ENCODE data around the gene SPTBN4.
A peak's percentile ranks its signal among the peaks of the same experiment; 100 is the strongest.

Gene SPTBN4

DNA sequence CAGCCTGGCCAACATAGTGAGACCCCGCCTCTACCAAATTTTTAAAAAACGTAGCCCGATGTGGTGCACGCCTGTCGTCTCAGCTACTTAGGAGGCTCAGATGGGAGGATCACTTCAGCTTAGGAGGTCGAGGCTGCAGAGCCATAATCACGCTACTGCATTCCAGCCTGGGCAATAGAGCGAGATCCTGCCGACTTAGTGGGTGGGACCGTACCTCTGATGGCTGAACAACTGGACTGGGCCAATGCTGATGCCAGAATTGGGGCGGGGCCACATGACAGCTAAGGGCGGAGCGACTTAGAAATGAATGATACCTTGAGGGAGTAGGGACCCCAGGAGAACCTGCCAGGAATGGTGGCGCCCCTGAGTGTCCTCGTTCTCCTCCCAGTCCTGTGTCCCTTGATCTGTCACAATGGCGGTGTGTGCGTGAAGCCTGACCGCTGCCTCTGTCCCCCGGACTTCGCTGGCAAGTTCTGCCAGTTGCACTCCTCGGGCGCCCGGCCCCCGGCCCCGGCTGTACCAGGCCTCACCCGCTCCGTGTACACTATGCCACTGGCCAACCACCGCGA is 137.9 kb downstream of the SPTBN4 start:
- H3K27me3 ChIP-seq (replicated peaks; ENCODE audit: control insufficient read depth, insufficient read depth, low read length), result peaks cover 9% of the 10 kb centered on the region
- peaks cover 31% of the 10 kb centered on the region for H3K4me1 ChIP-seq (ENCODE audit: control insufficient read depth, insufficient read depth, low read length)

DNA sequence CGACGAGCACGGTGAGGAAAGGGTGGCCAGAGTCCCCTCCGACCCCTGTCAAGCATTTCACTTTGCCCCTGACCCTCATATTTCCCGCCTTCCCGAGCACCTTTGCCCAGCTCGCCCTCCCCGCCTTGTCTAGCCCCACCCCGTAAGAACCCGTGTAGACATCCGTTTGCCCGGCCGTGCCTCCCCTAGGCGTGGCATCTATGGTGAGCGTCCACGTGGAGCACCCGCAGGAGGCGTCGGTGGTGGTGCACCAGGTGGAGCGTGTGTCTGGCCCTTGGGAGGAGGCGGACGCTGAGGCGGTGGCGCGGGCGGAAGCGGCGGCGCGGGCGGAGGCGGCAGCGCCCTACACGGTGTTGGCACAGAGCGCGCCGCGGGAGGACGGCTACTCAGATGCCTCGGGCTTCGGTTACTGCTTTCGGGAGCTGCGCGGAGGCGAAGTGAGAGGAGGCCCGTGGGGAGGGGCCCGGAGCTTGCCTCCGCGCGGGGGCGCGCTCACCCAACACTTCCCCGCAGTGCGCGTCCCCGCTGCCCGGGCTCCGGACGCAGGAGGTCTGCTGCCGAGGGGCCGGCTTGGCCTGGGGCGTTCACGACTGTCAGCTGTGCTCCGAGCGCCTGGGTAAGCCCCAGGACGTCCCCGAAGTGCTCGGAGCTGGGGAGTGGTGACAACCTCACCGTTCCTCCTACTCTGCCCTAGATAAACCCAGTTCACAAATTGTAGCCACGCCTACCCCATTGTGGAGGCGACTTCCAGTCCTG is 138.6 kb downstream of the SPTBN4 start:
- no peaks in the 10 kb centered on the region for H3K9me3 ChIP-seq (ENCODE audit: control insufficient read depth, low read length)
- H3K36me3 ChIP-seq (ENCODE audit: control insufficient read depth, insufficient read depth, low read length, severe bottlenecking), result no peaks in the 10 kb centered on the region
- peaks cover 5% of the 10 kb centered on the region for H3K27me3 ChIP-seq (replicated peaks; ENCODE audit: control insufficient read depth, insufficient read depth, low read length)
- peaks cover 31% of the 10 kb centered on the region for H3K4me1 ChIP-seq (ENCODE audit: control insufficient read depth, insufficient read depth, low read length)
- H3K4me3 ChIP-seq (ENCODE audit: low read length), result peak overlapping the region; percentile 68
- peak; percentile 85 for DNase-seq (ENCODE audit: low read depth)
- H3K9ac ChIP-seq (ENCODE audit: low read length), result peak overlapping the region; percentile 49

More for the DNA sequence above, 137.9 kb downstream of the SPTBN4 start:
- H3K36me3 ChIP-seq (ENCODE audit: control insufficient read depth, insufficient read depth, low read length, severe bottlenecking), result no peaks in the 10 kb centered on the region
- H3K9ac ChIP-seq (ENCODE audit: low read length), result no peak overlapping the region
- DNase-seq (ENCODE audit: low read depth), result no peak
- no peaks in the 10 kb centered on the region for H3K9me3 ChIP-seq (ENCODE audit: control insufficient read depth, low read length)
- H3K4me3 ChIP-seq (ENCODE audit: low read length), result peak overlapping the region; percentile 68

DNA sequence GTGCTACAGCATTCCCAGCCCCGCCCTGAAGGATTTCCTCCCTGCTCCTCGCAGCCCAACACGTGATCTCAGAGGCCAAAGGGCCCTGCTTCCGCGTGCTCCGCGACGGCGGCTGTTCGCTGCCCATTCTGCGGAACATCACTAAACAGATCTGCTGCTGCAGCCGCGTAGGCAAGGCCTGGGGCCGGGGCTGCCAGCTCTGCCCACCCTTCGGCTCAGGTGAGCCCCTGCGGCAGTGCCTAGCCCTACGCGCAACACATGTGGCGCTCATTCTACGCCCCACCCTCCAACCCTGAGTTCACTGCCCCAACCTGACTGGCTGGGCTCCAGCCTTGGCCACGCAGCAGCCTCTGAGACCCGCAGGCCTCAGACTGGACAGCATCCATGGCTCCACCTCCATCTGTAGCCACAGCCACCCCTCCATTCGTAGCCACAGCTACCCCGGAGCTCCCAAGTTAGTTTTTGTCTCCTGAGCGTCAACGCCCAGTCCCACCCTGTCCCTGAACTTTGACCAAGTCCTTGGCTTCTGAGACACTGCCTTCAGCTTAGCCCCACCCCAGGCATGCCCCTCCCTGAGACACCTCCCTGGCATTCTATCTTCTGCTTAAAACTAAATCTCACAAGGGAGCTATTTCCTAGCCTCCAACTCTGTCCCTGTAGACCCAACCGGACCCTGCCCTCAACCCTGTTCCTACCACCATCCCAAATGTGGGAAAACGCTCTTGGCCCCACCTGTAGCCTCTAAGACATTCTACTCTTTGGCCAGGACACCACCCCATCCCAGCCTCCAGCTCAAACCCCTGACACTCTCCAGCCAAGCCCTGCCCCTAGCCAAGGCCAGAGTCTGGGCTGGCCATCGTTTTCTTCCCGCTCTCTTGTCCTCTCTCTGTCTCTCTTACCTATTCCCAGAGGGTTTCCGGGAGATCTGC is 140.8 kb downstream of the SPTBN4 start:
- no peak for DNase-seq (ENCODE audit: low read depth)
- no peaks in the 10 kb centered on the region for H3K9me3 ChIP-seq (ENCODE audit: control insufficient read depth, low read length)
- no peak overlapping the region for H3K4me3 ChIP-seq (ENCODE audit: low read length)
- peaks cover 21% of the 10 kb centered on the region for H3K4me1 ChIP-seq (ENCODE audit: control insufficient read depth, insufficient read depth, low read length)
- H3K27me3 ChIP-seq (replicated peaks; ENCODE audit: control insufficient read depth, insufficient read depth, low read length), result no peaks in the 10 kb centered on the region
- no peaks in the 10 kb centered on the region for H3K36me3 ChIP-seq (ENCODE audit: control insufficient read depth, insufficient read depth, low read length, severe bottlenecking)
- H3K9ac ChIP-seq (ENCODE audit: low read length), result no peak overlapping the region

DNA sequence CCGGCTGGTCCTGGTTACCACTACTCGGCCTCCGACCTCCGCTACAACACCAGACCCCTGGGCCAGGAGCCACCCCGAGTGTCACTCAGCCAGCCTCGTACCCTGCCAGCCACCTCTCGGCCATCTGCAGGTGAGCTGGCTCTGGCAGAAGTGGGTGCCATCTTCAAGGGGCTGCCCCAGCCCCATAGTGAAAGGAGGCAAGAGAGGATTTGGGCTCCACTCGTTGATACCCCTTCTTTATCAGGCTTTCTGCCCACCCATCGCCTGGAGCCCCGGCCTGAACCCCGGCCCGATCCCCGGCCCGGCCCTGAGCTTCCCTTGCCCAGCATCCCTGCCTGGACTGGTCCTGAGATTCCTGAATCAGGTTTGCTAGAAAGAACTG is 141.4 kb downstream of the SPTBN4 start:
- no peak overlapping the region for H3K4me3 ChIP-seq (ENCODE audit: low read length)
- H3K9me3 ChIP-seq (ENCODE audit: control insufficient read depth, low read length), result no peaks in the 10 kb centered on the region
- H3K27me3 ChIP-seq (replicated peaks; ENCODE audit: control insufficient read depth, insufficient read depth, low read length), result no peaks in the 10 kb centered on the region
- H3K36me3 ChIP-seq (ENCODE audit: control insufficient read depth, insufficient read depth, low read length, severe bottlenecking), result no peaks in the 10 kb centered on the region
- H3K9ac ChIP-seq (ENCODE audit: low read length), result no peak overlapping the region
- peaks cover 14% of the 10 kb centered on the region for H3K4me1 ChIP-seq (ENCODE audit: control insufficient read depth, insufficient read depth, low read length)
- DNase-seq (ENCODE audit: low read depth), result no peak

DNA sequence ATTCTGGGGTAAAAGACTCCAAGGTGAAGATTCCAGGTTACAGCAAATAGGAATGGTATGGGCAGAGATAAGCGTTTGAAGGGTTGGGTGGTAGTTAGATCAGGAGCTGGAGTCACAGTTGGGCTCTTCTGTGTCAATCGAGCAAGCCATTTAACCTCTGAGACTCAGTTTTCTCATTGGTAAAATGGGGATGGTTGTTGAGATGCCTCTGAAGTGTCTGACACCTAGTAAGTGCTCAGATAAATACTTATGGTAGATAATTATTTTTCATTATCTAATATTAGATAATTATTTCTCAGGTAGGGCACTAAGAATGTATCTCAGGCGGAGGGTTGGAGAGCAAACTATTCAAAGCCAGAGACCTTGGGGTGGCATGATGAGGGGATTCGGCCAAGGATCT is 142.2 kb downstream of the SPTBN4 start:
- no peaks in the 10 kb centered on the region for H3K36me3 ChIP-seq (ENCODE audit: control insufficient read depth, insufficient read depth, low read length, severe bottlenecking)

DNA sequence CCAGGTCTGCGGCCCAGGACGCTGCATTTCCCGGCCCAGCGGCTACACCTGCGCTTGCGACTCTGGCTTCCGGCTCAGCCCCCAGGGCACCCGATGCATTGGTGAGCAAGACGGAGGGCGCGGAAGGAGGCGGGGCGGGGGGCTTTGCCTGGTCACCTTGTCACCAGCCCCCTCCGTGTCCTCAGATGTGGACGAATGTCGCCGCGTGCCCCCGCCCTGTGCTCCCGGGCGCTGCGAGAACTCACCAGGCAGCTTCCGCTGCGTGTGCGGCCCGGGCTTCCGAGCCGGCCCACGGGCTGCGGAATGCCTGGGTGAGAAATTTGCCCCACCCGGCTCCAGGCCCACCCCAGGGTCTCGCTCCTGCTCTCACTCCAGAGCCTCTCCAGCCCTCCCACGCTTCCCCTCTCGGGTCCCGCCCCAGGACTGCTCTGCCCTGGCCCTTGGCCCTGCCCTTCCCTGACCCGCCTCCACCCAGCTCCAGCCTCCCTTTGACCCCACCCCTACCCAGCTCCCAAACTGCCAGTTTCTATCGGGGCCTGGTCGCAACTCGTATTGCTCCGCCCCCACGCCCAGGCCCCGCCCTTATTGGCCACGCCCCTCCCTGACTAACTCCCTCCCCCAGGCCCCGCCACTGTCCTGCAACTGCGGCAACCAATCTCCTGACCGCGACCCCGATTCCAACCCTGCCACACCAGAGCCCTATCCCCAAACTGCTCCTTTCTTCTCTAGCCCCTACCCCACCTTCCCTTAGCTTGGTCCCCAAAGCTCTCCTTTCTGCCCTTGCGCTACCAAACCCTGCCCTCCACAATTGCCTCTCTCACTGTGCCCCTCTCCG is 143.0 kb downstream of the SPTBN4 start:
- Histone ChIP-seq H3K9ac (ENCODE audit: low read length) (peak overlapping the region; percentile 46), H3K27me3 (replicated peaks; ENCODE audit: control insufficient read depth, insufficient read depth, low read length) (no peaks in the 10 kb centered on the region), H3K4me3 (ENCODE audit: low read length) (peak overlapping the region; percentile 62), H3K36me3 (ENCODE audit: control insufficient read depth, insufficient read depth, low read length, severe bottlenecking) (no peaks in the 10 kb centered on the region), H3K4me1 (ENCODE audit: control insufficient read depth, insufficient read depth, low read length) (peaks cover 5% of the 10 kb centered on the region), H3K9me3 (ENCODE audit: control insufficient read depth, low read length) (no peaks in the 10 kb centered on the region)
- peak; percentile 84 for DNase-seq (ENCODE audit: low read depth)

More for the DNA sequence above, 142.2 kb downstream of the SPTBN4 start:
- H3K27me3 ChIP-seq (replicated peaks; ENCODE audit: control insufficient read depth, insufficient read depth, low read length), result no peaks in the 10 kb centered on the region
- DNase-seq (ENCODE audit: low read depth), result no peak
- H3K9me3 ChIP-seq (ENCODE audit: control insufficient read depth, low read length), result no peaks in the 10 kb centered on the region
- no peak overlapping the region for H3K4me3 ChIP-seq (ENCODE audit: low read length)
- peaks cover 12% of the 10 kb centered on the region for H3K4me1 ChIP-seq (ENCODE audit: control insufficient read depth, insufficient read depth, low read length)
- H3K9ac ChIP-seq (ENCODE audit: low read length), result no peak overlapping the region

DNA sequence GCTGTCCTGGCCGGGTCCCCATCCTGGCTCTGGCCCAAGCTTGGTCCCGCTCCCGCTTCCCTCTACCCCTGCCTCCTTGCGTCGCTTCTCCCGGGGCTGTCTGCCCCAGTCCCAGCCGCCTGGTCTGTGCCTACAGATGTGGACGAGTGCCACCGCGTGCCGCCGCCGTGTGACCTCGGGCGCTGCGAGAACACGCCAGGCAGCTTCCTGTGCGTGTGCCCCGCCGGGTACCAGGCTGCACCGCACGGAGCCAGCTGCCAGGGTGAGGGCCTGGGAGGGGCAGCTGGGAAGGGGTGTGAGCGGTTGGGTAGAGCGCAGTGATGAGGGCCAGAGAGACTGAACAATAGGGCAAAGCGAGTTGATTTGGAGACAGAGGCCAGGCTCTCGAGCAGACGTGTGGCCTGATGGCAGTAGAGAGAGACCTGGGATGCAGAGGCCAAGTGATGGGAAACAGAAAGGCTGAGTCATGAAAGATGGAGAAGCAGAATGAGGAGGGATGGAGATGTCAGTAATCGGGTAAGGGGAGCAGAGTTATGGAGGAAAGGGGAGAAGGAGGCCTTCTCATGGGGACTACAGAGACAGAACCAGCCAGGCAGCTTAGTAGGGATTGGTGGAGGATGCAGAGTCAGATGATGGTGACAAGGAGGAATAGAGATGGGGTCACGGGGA is 143.7 kb downstream of the SPTBN4 start:
- no peak overlapping the region for H3K4me3 ChIP-seq (ENCODE audit: low read length)
- H3K36me3 ChIP-seq (ENCODE audit: control insufficient read depth, insufficient read depth, low read length, severe bottlenecking), result no peaks in the 10 kb centered on the region
- H3K9ac ChIP-seq (ENCODE audit: low read length), result no peak overlapping the region
- no peak for DNase-seq (ENCODE audit: low read depth)
- no peaks in the 10 kb centered on the region for H3K27me3 ChIP-seq (replicated peaks; ENCODE audit: control insufficient read depth, insufficient read depth, low read length)
- no peaks in the 10 kb centered on the region for H3K9me3 ChIP-seq (ENCODE audit: control insufficient read depth, low read length)
- peaks cover 3% of the 10 kb centered on the region for H3K4me1 ChIP-seq (ENCODE audit: control insufficient read depth, insufficient read depth, low read length)

DNA sequence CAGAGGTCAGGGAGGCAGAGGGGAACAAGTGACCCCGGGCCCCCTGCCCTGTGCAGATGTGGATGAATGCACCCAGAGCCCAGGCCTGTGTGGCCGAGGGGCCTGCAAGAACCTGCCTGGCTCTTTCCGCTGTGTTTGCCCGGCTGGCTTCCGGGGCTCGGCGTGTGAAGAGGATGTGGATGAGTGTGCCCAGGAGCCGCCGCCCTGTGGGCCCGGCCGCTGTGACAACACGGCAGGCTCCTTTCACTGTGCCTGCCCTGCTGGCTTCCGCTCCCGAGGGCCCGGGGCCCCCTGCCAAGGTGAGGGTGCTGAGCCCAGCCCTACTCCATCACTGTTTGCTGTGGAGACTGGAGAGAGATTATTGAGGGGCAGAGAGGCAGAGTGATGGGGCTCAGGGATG is 144.3 kb downstream of the SPTBN4 start:
- Histone ChIP-seq H3K4me3 (ENCODE audit: low read length) (no peak overlapping the region), H3K27me3 (replicated peaks; ENCODE audit: control insufficient read depth, insufficient read depth, low read length) (no peaks in the 10 kb centered on the region)

DNA sequence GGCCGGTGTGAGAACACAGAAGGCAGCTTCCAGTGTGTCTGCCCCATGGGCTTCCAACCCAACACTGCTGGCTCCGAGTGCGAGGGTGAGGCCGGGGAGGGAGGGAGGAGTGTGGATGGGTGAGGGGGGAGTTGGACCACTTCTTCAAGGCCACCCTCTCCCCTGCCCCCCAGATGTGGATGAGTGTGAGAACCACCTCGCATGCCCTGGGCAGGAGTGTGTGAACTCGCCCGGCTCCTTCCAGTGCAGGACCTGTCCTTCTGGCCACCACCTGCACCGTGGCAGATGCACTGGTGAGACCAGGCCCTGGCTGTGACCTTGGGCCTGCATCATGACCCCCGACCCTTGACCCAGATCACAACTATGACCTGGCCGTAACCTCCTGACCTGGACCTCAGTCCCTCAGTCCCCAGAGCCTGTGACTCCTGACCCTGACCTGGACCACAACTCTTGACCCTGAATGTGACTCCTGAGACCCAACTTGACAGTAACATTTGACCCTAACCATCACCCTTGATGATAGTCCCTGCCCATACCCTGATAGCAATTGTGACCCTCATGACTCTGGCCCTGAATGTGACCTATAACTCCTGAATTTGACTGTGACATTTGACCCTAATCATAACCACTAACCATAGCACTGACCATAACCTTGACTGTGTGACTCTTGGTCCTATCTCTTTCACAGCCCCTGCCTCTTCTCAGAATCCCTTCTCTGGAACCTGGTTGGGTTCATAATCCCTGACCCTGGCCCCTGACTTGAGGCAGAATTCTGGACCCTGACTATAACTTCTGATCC is 145.3 kb downstream of the SPTBN4 start:
- Histone ChIP-seq H3K36me3 (ENCODE audit: control insufficient read depth, insufficient read depth, low read length, severe bottlenecking) (no peaks in the 10 kb centered on the region), H3K9me3 (ENCODE audit: control insufficient read depth, low read length) (no peaks in the 10 kb centered on the region), H3K9ac (ENCODE audit: low read length) (no peak overlapping the region), H3K27me3 (replicated peaks; ENCODE audit: control insufficient read depth, insufficient read depth, low read length) (no peaks in the 10 kb centered on the region), H3K4me1 (ENCODE audit: control insufficient read depth, insufficient read depth, low read length) (no peaks in the 10 kb centered on the region), H3K4me3 (ENCODE audit: low read length) (no peak overlapping the region)
- DNase-seq (ENCODE audit: low read depth), result no peak

More for the DNA sequence above, 144.3 kb downstream of the SPTBN4 start:
- H3K36me3 ChIP-seq (ENCODE audit: control insufficient read depth, insufficient read depth, low read length, severe bottlenecking), result no peaks in the 10 kb centered on the region
- H3K9ac ChIP-seq (ENCODE audit: low read length), result no peak overlapping the region
- no peaks in the 10 kb centered on the region for H3K4me1 ChIP-seq (ENCODE audit: control insufficient read depth, insufficient read depth, low read length)
- no peak for DNase-seq (ENCODE audit: low read depth)
- H3K9me3 ChIP-seq (ENCODE audit: control insufficient read depth, low read length), result no peaks in the 10 kb centered on the region
